Germinal center (tissue), 1 donor: ENCODE measurements around the gene SSBP3.

Experiments used
- DNase-seq: peaks from one replicate; pipeline ENCODE4 v3.0.0; 2012; ENCODE audit warnings: mixed read lengths, low spot score

The SSBP3 gene

DNA sequence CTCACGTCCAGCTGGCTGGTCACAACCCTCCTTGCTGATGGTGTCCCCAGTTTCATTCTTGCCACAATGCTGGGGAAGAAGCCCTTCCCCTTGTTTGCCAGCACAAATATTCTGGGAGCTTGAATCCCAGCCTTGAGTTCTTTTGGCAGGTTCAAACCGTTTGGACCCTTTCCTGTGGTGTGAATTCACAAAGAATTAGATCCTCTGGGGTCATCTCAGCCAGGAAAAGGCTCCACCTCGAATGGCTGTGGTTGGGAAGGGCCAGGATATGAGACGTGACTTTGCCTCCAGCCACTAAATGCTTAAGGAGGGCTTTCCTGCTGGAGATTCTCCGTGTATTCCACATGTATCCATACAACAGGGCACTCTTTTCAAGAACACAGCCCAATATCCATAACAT is 139.3 kb downstream of the SSBP3 start:
- DNase-seq = no peak

DNA sequence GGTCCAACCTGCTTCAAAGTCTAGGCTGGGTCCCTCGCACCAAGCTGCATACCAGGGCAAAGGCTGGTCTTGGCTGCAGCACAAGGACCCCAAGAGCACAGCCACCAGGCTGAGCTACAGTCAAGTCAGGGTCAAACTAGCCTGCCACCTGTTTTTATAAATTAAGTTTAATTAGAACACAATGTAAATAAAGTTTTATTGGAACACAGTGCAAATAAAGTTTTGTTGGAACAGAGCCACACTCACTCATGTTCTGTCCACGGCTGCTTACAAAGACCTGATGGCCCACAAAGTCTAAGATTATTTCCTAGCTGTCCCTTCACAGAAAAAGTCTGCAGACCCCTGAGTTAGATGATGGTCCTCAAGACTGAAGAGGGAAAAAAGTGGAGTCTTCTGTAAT is 140.0 kb downstream of the SSBP3 start:
- no peak for DNase-seq

DNA sequence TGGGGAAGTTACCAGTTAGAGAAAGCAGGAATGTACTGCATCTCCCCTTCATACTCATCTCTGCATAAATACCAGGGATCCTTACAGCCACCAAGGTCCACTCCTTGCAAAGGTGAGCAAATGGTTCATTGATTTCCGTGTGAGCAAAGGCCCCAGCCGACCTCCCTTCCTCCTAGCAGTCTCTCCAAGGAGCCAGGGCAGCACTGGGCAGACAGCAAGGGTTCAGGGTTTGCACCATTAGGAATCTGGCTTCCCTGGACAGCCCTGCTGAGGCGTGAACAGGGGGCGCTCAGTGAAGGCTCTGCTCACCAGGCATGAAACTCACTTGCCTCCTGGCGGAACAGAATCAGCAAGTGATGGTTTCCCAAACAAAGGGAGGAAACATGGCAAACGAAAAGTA is 140.5 kb downstream of the SSBP3 start:
- DNase-seq = no peak

DNA sequence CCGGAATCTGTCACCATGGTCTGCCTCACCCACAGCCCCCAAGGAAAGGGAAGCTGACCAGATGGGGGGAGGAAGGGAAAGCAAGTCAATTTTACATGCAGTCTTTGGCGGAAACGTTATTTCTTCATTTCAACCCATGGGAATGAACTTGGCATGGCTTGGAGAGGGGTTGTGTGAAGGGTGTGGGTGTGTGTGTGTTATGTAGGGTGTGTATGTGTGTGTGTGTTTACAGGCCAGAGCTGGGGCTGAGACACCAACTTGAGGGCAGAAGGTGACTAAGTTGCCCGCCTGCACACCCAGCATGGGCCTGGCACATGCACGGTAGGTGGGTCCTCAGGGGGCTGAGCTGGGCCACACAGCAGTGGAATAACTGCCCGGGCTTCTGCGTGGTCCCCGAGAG is 141.1 kb downstream of the SSBP3 start:
- no peak for DNase-seq

DNA sequence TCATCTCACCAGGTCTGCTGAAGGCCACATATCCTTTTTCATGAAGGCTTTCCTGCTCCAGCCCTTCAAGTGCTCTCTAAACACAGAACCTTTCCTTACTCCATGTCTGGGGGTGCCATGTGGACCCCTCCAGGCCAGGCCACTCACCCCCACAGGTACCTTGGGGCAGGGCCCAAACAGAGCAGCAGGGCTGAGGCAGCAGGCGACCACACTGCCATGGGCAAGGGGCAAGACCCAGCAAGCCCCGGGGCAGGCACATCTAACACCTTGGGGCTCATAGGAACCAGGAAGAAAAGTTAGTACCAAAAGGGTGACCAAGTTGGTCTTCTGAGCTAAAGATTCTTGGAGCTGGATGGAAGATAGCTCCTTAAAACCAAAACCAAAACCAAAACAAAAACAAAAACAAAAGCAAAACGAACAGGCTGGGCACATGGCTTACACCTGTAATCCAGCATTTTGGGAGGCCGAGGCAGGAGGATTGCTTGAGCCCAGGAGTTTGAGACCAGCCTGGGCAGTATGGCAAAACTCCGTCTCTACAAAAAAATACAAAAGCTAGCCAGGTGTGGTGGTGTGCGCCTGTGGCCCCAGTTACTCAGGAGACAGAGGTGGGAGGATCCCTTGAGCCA is 142.5 kb downstream of the SSBP3 start:
- DNase-seq = no peak

DNA sequence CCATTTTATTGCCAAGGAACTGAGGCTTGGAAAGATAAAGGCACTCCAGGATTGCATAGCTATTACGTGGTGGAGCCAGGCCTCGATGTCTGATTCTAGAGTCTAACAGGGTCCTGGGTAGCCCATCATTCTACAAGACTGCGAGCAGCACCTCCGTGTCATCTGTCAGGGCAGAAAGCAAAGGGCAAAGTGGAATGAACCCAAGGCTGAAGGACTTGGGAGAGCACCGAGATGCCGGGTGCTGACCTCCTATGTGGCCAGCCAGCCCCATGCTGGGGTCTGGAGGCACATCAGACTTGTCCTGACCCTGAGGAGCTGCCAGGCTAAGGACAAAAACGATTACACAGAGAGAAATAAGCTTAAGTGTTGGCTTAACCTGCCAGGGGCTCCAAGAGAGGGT is 143.9 kb downstream of the SSBP3 start:
- DNase-seq = no peak

DNA sequence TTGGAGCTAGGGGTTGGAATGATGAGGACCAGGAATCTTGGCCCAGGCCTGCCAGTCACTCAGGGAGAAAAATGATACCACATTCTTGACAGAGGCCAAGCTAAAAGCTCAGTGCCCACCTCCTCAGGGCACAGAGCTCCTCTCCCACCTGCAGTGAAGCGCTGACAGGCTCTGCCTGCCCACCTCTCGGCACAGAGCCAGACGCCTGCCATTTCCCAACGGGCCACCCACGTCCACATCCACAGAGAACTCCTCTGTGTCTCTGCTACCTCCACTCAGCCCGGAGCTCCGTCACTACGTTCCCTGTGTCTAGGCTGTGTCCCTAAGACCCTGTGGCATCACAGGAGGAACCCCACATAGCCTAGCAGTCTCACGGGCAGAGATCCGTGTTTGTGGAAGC is 145.4 kb downstream of the SSBP3 start:
- DNase-seq = no peak

DNA sequence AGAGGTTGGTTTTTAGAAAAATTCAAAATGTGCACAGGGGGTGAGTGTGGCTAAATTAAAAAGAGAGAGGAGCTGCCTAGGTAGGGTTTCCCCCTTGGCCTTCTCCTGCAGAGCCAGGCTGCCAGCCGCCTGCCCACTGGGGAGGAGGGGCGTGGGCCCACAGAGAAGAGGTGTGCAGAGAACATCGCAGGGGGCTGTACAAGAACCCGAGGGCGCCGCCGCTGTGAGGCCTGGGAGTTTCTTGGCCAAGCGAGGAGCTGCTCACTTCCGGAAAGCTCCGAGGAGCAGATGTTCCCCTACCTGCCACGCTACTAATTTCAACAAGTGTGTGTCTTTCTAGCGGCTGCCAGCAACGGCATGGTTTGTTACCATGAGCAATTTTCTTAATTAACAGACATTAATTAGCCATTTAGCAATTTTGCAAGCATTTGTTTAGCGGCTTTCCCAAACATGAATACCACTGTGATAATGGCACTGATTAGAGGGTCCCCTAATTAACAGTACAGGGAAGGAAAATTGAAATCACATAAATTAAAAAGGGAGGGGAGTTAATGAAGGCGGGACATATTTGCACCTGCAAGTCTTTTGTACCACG is 146.6 kb downstream of the SSBP3 start:
- no peak for DNase-seq

DNA sequence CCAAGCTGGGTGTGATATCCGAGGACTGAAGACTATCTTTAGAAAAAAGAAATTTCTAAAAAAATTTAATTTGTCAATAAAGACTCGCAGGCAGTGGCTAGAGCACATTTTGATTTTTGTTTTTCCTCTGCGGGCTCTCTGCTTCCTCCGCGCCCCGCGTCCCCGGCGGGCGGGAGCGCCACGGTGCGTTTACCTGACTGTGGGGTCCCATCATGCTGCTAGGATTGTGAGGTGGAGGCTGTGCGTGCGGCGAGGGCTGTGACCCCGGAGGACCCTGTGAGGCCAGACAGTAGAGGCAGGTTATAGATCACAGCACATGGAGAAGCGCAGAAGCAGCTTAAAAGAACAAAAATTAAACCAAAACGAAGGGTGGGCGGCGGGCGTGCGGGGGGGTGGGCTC is 148.3 kb downstream of the SSBP3 start:
- no peak for DNase-seq

DNA sequence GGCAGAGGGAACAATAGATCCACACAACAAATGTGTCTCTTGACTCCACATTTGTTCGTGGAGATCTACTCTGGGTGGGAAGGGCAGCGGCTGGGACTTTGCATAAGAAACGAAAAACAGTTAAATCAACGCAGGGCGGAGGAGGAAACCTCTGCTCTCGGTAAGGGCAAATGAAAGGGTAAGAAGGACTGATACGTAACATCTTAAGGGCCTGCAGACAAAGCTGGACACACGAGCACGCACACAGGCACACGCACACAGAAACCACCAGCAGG is 148.9 kb downstream of the SSBP3 start:
- no peak for DNase-seq

DNA sequence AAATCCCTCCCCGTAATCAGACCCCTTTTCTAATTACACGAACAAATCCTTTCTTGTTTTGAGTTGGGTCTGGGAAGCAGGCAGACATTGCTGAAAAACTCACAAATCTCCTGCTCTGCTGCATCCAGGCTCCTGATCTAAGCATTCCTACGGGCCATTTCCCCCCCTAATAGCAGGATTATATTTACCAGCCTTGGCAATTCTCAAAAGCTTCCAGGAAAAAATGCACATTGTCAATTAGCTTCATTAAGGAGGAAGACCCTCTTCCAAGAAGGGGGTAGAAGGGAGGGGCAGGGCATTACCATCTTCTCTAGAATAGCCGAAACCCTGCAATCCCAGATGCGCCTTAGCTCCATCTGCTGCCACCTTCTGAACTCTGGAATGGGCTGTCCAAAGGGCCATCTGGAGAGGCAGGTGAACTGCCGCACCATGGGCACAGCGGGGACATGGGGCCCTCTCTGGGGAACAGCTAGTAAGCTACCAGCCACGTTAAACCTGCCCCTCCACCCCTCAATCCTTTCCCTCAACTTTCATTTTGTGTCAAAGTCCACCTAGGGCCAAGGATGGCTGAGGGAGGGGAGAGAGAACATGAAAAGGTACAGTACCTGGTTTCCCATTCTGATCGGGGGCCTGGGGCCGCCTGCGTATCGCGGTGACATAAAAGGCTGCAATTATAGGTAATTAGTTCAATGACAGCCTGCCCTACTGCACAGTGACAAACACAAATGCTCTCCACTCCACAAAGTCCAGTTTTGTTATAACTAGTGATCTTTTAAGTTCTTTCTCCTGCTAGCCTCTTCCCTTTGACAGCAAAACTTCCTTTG is 149.5 kb downstream of the SSBP3 start:
- no peak for DNase-seq

DNA sequence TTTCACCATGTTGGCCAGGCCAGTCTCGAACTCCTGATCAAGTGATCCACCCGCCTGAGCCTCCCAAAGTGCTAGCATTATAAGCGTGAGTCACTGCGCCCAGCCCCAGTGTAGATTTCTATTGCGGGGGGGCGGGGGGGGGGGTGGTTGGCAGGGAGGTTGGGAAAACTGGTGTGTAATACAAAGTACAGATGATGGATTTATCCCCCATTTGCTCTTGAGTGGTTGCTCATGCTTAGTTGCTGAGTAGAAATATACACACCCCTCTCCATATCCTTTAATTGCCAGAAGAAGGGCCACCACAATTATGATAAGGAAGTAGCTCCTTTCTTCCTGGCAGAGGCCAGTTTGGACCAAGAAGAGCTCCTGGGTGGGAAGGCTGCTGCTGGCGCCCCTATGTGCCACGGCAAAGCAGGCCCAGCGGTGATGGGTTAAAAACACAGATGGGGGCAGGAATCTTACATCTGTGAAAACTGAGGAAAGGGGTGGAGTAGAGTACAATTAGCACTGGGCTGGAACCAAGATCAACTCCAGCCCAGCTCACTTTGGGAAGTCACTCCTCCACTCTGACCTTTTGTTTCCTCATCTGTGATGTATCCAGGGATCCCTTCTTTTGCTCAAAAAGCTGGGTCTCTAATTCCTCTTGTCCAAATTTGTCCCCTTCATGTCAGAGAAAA is 151.0 kb downstream of the SSBP3 start:
- no peak for DNase-seq

DNA sequence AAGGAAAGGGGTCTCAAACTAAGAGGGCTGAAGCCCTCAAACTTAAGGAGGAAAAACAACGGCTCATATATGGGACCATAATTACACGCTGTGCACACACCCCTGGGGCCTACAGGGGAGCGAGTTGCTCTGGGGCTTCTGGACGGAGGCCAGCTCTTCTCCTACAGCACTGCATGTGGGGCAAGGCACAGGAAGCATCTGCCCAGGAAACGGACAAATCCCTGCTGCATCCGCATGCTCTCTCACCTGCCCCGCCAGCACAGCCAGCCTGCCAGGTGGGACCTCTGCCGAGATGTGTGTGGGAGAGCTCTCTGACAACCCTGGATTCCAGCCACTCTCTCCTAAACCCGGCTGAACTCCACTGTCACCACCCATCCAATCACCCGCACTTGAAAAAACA is 152.1 kb downstream of the SSBP3 start:
- DNase-seq = no peak

DNA sequence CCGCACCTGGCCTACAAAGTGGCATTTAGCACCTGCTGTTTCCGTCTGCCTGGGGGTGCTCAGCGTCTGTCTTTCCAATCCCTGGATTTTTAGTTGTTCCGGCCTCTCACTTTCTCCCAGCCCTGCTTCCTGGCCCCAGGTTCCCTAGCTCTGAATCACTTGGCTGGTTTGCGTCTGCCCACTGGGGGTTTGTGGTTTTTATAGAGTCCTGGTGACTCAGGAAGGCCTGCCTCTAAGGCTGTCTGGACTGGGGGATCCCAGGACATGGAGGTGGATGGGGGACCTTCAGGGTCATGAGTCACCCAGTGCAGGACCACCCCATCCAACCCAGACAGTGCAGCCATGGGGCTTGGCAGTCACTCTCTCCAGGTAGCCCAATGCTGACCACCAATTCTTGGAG is 152.7 kb downstream of the SSBP3 start:
- no peak for DNase-seq

DNA sequence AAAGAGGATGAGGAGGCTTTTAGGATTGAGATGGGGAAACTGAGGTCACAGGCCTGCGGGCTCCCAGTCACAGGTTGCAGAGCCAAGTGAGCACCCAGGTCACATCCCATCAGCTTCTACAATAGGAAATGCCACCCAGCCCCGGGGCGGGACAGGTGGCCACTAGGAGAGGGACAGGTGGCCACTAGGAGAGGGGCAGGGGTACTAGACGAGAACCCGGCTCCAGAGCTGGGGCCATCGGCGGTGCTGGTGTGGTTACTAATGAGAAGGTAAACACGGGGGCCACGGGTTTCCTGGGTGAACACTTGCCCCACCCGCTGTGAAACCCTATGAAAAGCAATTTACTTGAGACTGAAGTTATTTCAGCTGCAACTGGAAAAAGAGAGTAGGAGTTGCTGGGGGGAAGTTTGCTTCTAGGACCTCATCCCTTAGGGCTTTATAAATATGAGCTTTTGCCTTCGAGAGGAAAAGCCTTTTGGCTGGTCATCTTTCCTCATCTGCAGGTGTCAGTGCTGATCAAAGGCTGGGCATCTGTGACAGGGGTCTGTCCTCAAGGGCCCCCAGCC is 153.7 kb downstream of the SSBP3 start:
- no peak for DNase-seq

DNA sequence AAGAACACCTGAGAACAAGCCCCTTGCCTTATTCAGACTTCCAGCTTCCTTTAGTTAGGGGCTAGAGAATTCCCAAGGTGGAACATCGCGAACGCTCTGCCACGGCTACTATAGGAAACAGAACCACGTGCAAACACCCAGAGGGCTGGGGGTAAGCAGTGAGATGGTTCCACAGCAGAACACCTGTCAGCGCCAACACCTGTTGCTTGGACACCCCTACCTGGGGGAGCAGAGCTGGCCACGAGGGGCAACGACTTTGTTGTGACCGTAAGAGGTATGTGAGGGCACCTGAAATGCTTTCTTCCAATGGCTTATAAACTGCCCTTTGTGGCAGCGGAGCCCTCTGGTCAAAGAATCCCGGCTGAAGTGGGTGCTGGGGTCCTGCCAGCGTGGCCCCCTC is 155.5 kb downstream of the SSBP3 start:
- no peak for DNase-seq

DNA sequence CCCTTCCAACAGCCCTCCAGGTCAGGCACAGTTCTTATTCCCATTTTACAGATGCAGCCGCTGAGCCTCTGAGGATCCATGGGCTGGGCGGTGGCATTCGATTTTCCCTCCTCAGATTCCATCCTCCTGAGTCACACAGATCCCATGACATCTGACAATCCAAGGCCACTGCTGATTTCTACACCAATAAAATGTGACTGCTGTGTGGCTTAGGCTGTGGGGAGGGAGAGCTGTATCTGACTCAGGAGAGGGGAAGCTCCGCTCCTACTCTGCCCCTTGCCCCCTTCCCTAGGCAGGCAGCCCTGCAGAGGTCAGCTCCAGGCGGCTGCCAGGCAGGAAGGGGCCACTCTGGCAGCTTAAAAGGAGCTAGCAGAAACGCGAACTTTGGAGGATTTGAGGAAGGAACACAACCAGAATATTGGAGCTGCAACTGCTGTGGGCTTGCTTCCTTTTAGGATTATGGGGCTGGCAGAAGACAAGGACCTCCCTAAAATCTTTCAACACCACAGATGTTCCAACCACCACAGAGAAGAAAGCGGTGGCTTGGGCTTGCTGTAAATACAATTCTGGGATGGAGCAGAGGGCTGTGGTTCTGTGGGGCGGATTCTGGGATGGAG is 156.3 kb downstream of the SSBP3 start:
- no peak for DNase-seq

DNA sequence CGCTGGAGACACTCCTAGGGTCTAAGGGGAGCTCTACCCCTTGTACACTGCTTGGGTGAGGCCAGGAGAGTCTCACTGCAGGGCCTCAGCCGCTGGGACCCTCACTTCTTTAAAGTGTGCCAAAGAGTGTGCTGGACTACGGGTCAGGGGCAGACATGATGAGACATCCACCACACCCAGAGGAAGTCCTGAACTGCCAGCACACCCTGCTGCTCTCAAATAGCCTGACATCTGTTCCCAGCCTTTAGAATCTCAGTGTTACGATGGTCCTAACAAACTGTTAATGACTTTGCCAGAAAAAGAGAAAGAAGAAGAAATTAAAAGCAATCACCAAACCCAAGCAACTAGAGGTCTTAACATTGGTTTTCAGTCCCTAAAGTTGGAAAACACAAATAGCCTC is 157.2 kb downstream of the SSBP3 start:
- no peak for DNase-seq

DNA sequence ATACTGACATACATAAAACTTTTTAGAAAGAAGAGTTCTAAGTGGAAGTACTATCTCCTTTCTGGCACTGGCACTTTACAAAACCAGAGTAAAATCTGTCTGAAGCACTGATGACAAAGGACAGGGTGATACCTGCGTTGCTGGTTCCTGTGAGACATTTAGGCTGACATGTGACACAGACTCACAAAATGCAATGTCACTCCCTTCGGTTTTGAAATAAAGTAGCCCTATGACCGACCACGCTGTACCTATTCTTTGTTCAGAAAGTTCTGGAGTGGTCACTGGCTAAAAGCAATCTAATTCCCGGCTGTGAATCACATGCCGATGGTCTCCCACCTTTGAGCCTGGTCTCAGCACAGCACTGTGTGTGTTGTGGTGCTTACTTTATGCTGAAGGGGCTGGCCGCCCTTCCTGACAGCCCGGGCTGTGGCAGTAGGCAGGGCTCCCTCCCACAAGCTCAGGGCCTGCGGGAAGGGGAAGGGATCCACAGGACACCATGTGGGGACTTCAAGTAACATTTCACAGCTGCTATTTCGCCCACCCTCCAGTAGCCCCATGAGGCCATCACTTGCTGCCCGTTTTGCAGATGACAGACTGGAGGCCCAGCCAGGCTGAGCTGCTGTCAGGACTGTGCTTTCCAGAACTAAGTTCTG is 158.2 kb downstream of the SSBP3 start:
- DNase-seq = no peak

DNA sequence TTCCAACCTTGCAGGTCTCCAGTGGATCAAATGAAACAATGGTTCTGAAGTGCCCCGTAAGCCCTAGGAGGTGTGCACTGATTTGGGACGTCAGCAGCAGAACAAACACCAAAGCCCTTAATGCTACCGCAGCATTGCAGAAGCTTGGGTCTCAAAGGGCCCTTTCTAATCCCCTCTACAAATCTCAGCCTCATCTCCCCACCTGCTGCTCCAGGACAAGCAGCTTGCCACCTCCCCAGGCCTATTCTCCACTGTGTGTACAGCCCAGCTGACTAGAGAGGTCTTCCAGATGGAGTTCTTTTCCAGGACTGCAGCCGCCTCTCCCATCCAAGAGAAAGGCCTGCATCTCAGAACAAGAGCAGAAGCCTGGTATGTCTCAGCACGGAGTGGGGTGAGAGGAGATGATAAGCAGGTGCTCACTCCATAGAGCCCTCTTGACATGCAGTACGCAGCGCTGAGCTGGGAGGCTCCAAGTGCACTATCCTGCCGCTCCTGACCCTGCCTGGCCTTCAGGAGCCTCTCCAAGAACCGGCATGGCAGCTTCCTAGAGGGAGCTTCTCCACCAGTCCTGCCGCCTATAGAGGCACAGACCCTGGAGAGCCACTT is 160.0 kb downstream of the SSBP3 start:
- DNase-seq = no peak

DNA sequence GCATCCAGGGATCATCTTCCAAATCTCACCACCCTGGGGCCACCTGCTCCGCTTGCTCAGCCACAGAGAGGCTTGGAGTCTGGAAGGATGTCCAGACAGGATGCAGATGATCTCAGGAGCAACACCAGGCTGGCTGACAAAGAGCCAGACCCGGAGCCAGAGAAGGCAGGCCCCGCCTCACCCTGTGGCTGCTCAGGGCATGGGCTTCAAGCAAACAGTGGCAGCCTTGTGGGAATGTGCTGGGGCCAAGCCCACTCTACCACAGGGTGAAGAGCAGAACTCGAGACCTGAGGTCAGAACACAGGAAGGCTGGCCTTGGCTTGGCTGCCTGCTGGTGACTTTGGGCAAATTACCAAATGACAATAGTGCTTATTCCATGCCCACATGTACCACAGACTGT is 160.7 kb downstream of the SSBP3 start:
- no peak for DNase-seq

DNA sequence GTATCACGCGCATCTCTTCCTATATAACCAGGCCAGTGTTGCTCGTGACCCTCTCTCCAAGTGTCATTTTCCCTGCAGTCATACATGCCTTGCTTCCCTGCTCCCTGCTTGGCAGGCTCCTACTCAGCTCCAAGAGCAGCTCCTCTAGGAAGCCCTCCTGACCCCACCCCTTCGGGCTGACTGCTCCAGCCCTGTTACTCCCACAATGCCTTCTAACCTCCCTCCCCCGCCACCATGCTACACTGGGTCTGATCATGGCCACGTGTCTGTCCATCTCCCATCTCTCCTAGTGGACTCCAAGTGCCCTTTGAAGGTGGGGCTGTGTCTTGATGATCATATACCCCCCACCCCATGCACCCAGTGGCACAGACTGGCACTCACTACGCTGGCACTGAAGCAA is 161.5 kb downstream of the SSBP3 start:
- DNase-seq = no peak
